Measurements from ENCODE around the gene LRRC36. TPM values are rescaled to one million over a fixed set of nuclear protein-coding genes. Genes with fewer than 3 reads are reported as not detected.
A peak's percentile ranks its signal among the peaks of the same experiment; 100 is the strongest.
"Not testable (repeated sequence)": the region's sequence is repeated elsewhere in the genome, so short reads cannot be mapped to it uniquely, and the experiment has no call there.

Gene LRRC36
- total RNA-seq, 1 donor from 2014 or later: not detected

DNA sequence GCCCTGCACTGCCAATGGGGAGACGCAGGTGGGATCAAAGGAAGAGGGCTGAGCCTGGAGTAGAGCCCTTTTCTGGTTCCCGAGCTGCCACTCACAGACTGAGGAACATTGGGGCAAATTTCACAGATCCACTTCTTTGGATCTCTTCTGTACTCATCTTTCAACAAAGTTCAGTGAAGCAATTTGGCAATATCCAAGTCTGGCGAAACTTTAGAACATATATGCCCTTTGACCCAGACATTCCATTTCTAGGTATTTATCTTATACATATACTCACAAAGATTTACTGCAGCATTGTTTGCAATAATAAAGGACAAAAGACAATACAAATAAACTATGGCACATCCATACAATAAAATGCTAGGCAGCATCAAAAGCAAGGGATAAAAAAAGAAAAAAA, 84.7 kb downstream of the LRRC36 start:
- H3K27me3 ChIP-seq (ENCODE audit: control insufficient read depth in 3 of 3, insufficient read depth in 3 of 3, low read length in 3 of 3): no peaks in the 10 kb centered on the region
- no peaks in the 10 kb centered on the region for H3K9me3 ChIP-seq (ENCODE audit: control insufficient read depth in 3 of 3, low read length in 3 of 3)
- H3K4me3 ChIP-seq (ENCODE audit: low read length in 3 of 3): no peak overlapping the region
- peaks cover 15 to 48% (median 25%) of the 10 kb centered on the region in 3 donors for H3K4me1 ChIP-seq (ENCODE audit: control insufficient read depth in 3 of 3, insufficient read depth in 3 of 3, low read length in 3 of 3)
- H3K27ac ChIP-seq (ENCODE audit: low read depth, low read length): no peak overlapping the region
- H3K36me3 ChIP-seq (ENCODE audit: control insufficient read depth in 3 of 3, insufficient read depth in 3 of 3, low read length in 3 of 3): no peaks in the 10 kb centered on the region
- H3K9ac ChIP-seq (ENCODE audit: low read depth in 1 of 3, low read length in 3 of 3): no peak overlapping the region

DNA sequence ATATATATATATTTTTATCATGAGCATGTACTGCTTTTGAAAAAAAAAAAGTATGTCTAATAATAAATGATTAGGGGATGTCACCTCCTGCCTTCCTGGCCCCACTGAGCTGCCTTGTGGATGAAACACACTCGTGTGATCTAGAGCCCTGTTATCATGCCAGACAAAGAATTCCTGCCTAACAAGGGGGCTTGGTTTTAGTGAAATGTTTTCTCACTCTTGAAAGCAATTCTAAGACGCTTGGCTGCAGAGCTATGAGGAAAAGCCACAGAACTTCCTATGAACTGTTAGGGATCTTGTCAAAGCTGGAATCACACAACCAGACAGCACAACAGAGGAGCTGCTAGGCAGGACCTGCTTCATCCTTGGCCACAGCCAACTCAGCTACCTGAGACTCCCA, 85.7 kb downstream of the LRRC36 start:
- Histone ChIP-seq H3K27me3 (ENCODE audit: control insufficient read depth in 3 of 3, insufficient read depth in 3 of 3, low read length in 3 of 3) (no peaks in the 10 kb centered on the region), H3K27ac (ENCODE audit: low read depth, low read length) (no peak overlapping the region), H3K4me1 (ENCODE audit: control insufficient read depth in 3 of 3, insufficient read depth in 3 of 3, low read length in 3 of 3) (peaks cover 10 to 43% (median 19%) of the 10 kb centered on the region in 3 donors), H3K4me3 (ENCODE audit: low read length in 3 of 3) (no peak overlapping the region), H3K36me3 (ENCODE audit: control insufficient read depth in 3 of 3, insufficient read depth in 3 of 3, low read length in 3 of 3) (no peaks in the 10 kb centered on the region), H3K9ac (ENCODE audit: low read depth in 1 of 3, low read length in 3 of 3) (no peak overlapping the region), H3K9me3 (ENCODE audit: control insufficient read depth in 3 of 3, low read length in 3 of 3) (no peaks in the 10 kb centered on the region)

GRCh38 chr16:67413978-67414911, 87.6 kb downstream of the LRRC36 start:
- Histone ChIP-seq H3K4me3 (ENCODE audit: low read length in 3 of 3) (no peak overlapping the region), H3K9ac (ENCODE audit: low read depth in 1 of 3, low read length in 3 of 3) (no peak overlapping the region), H3K27me3 (ENCODE audit: control insufficient read depth in 3 of 3, insufficient read depth in 3 of 3, low read length in 3 of 3) (no peaks in the 10 kb centered on the region), H3K27ac (ENCODE audit: low read depth, low read length) (no peak overlapping the region), H3K36me3 (ENCODE audit: control insufficient read depth in 3 of 3, insufficient read depth in 3 of 3, low read length in 3 of 3) (no peaks in the 10 kb centered on the region), H3K9me3 (ENCODE audit: control insufficient read depth in 3 of 3, low read length in 3 of 3) (no peaks in the 10 kb centered on the region), H3K4me1 (ENCODE audit: control insufficient read depth in 3 of 3, insufficient read depth in 3 of 3, low read length in 3 of 3) (peaks cover 9 to 32% (median 13%) of the 10 kb centered on the region in 3 donors)

DNA sequence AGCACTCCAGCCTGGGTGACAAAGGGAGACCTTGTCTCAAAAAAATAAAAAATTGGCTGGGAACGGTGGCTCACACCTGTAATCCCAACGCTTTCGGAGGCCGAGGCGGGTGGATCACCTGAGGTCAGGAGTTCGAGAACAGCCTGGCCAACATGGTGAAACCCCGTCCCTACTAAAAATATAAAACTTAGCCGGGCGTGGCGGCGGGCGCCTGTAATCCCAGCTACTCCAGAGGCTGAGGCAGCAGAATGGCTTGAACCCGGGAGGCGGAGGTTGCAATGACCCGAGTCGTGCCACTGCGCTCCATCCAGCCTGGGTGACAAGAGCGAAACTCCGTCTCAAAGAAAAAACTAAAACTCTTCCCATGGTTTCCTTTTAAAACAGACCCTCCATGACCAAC, 88.8 kb downstream of the LRRC36 start:
- H3K9ac ChIP-seq (ENCODE audit: low read depth in 1 of 3, low read length in 3 of 3): peak overlapping the region; percentile 77 to 88 (median 86)
- not testable (repeated sequence) for H3K27me3 ChIP-seq (ENCODE audit: control insufficient read depth in 3 of 3, insufficient read depth in 3 of 3, low read length in 3 of 3); H3K36me3 ChIP-seq (ENCODE audit: control insufficient read depth in 3 of 3, insufficient read depth in 3 of 3, low read length in 3 of 3); H3K9me3 ChIP-seq (ENCODE audit: control insufficient read depth in 3 of 3, low read length in 3 of 3)
- H3K27ac ChIP-seq (ENCODE audit: low read depth, low read length): peak overlapping the region; percentile 80
- peak overlapping the region; percentile 78 to 83 (median 82) for H3K4me3 ChIP-seq (ENCODE audit: low read length in 3 of 3)
- H3K4me1 ChIP-seq (ENCODE audit: control insufficient read depth in 3 of 3, insufficient read depth in 3 of 3, low read length in 3 of 3): peaks cover 9 to 22% (median 10%) of the 10 kb centered on the region in 3 donors

DNA sequence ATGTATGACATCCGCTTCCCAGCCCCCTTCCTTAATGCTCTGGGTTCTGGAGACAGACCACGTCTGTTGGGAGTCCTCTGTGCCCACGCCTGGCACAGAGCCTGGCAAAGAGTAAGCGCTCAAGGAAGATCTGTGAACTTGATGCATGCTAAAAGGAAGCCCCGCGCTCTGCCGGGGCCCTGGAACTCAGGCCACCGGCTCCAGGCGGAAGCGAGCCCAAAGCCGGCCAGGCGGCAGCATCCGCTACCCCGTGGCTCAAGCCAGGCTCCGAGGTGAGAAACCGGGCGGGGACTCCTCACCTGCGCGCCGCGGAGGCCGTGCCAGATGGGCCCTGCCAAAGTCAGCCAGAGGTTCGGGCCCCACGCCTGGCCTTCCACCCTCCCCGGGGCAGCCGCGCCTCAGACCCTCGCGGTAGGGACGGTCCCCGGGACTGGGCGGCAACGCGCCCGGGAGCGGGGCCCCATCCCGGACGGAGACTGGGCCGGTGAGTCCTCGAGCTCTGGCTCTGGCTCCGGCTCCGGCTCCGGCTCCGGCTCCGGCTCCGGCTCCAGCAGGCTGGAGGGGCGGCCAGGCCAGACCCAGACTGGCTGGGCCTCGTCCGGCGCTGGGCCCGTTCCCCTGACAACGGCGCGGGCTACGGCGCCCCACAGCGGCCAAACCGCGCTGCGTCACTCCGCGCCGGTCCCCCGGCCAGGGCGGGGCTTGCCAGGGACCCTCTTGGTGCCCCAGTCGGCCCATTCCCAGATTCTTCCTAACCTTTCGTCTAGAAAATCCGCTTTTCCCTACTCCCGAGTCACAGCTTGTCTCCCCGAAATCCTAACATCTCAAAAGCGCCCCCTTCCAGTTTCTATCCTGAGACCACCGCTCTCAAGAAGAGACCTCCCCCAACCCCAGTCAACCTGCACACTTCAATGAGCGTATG, 89.5 kb downstream of the LRRC36 start, which contains the start of gene ZDHHC1:
Gene ZDHHC1, minus strand, starts transcription at position 606 of the 922 bp plus-strand sequence. CDS start 8,702 bp downstream, outside the sequence.
- no peaks in the 10 kb centered on the region for H3K27me3 ChIP-seq (ENCODE audit: control insufficient read depth in 3 of 3, insufficient read depth in 3 of 3, low read length in 3 of 3)
- H3K4me3 ChIP-seq (ENCODE audit: low read length in 3 of 3): peak within 1 kb of the TSS; percentile 78 to 83 (median 82)
- no peaks in the 10 kb centered on the region for H3K36me3 ChIP-seq (ENCODE audit: control insufficient read depth in 3 of 3, insufficient read depth in 3 of 3, low read length in 3 of 3)
- peaks cover 9 to 22% (median 10%) of the 10 kb centered on the region in 3 donors for H3K4me1 ChIP-seq (ENCODE audit: control insufficient read depth in 3 of 3, insufficient read depth in 3 of 3, low read length in 3 of 3)
- H3K27ac ChIP-seq (ENCODE audit: low read depth, low read length): peak within 1 kb of the TSS; percentile 80
- H3K9ac ChIP-seq (ENCODE audit: low read depth in 1 of 3, low read length in 3 of 3): peak within 1 kb of the TSS; percentile 77 to 88 (median 86)
- H3K9me3 ChIP-seq (ENCODE audit: control insufficient read depth in 3 of 3, low read length in 3 of 3): no peaks in the 10 kb centered on the region

- Histone ChIP-seq H3K4me3 (ENCODE audit: low read length in 3 of 3) (no peak overlapping the region), H3K27ac (ENCODE audit: low read depth, low read length) (no peak overlapping the region), H3K9me3 (ENCODE audit: control insufficient read depth in 3 of 3, low read length in 3 of 3) (no peaks in the 10 kb centered on the region), H3K36me3 (ENCODE audit: control insufficient read depth in 3 of 3, insufficient read depth in 3 of 3, low read length in 3 of 3) (no peaks in the 10 kb centered on the region), H3K4me1 (ENCODE audit: control insufficient read depth in 3 of 3, insufficient read depth in 3 of 3, low read length in 3 of 3) (peaks cover 9 to 22% (median 10%) of the 10 kb centered on the region in 3 donors), H3K9ac (ENCODE audit: low read depth in 1 of 3, low read length in 3 of 3) (no peak overlapping the region), H3K27me3 (ENCODE audit: control insufficient read depth in 3 of 3, insufficient read depth in 3 of 3, low read length in 3 of 3) (no peaks in the 10 kb centered on the region)
Observed at GRCh38 chr16:67417333-67418061, 90.9 kb downstream of the LRRC36 start.

GRCh38 chr16:67419502-67419901, 92.9 kb downstream of the LRRC36 start:
- H3K4me3 ChIP-seq (ENCODE audit: low read length in 3 of 3): no peak overlapping the region
- H3K27me3 ChIP-seq (ENCODE audit: control insufficient read depth in 3 of 3, insufficient read depth in 3 of 3, low read length in 3 of 3): no peaks in the 10 kb centered on the region
- no peaks in the 10 kb centered on the region for H3K9me3 ChIP-seq (ENCODE audit: control insufficient read depth in 3 of 3, low read length in 3 of 3)
- H3K9ac ChIP-seq (ENCODE audit: low read depth in 1 of 3, low read length in 3 of 3): no peak overlapping the region
- no peaks in the 10 kb centered on the region for H3K36me3 ChIP-seq (ENCODE audit: control insufficient read depth in 3 of 3, insufficient read depth in 3 of 3, low read length in 3 of 3)
- peaks cover 4 to 12% (median 9%) of the 10 kb centered on the region in 3 donors for H3K4me1 ChIP-seq (ENCODE audit: control insufficient read depth in 3 of 3, insufficient read depth in 3 of 3, low read length in 3 of 3)
- no peak overlapping the region for H3K27ac ChIP-seq (ENCODE audit: low read depth, low read length)

GRCh38 chr16:67419931-67420330, 93.3 kb downstream of the LRRC36 start:
- no peak overlapping the region for H3K27ac ChIP-seq (ENCODE audit: low read depth, low read length)
- no peak overlapping the region for H3K4me3 ChIP-seq (ENCODE audit: low read length in 3 of 3)
- H3K36me3 ChIP-seq (ENCODE audit: control insufficient read depth in 3 of 3, insufficient read depth in 3 of 3, low read length in 3 of 3): no peaks in the 10 kb centered on the region
- no peaks in the 10 kb centered on the region for H3K9me3 ChIP-seq (ENCODE audit: control insufficient read depth in 3 of 3, low read length in 3 of 3)
- H3K9ac ChIP-seq (ENCODE audit: low read depth in 1 of 3, low read length in 3 of 3): no peak overlapping the region
- H3K27me3 ChIP-seq (ENCODE audit: control insufficient read depth in 3 of 3, insufficient read depth in 3 of 3, low read length in 3 of 3): peaks cover 0 to 2% (median 0%) of the 10 kb centered on the region in 3 donors
- H3K4me1 ChIP-seq (ENCODE audit: control insufficient read depth in 3 of 3, insufficient read depth in 3 of 3, low read length in 3 of 3): peaks cover 4 to 12% (median 9%) of the 10 kb centered on the region in 3 donors

GRCh38 chr16:67421030-67421429, 94.4 kb downstream of the LRRC36 start:
- Histone ChIP-seq H3K36me3 (ENCODE audit: control insufficient read depth in 3 of 3, insufficient read depth in 3 of 3, low read length in 3 of 3) (no peaks in the 10 kb centered on the region), H3K9me3 (ENCODE audit: control insufficient read depth in 3 of 3, low read length in 3 of 3) (no peaks in the 10 kb centered on the region), H3K27me3 (ENCODE audit: control insufficient read depth in 3 of 3, insufficient read depth in 3 of 3, low read length in 3 of 3) (peaks cover 0 to 2% (median 0%) of the 10 kb centered on the region in 3 donors), H3K9ac (ENCODE audit: low read depth in 1 of 3, low read length in 3 of 3) (no peak overlapping the region), H3K4me1 (ENCODE audit: control insufficient read depth in 3 of 3, insufficient read depth in 3 of 3, low read length in 3 of 3) (peaks cover 4 to 5% (median 4%) of the 10 kb centered on the region in 3 donors), H3K27ac (ENCODE audit: low read depth, low read length) (no peak overlapping the region), H3K4me3 (ENCODE audit: low read length in 3 of 3) (no peak overlapping the region)

All from skeletal muscle tissue (tissue), 4 donors.